Urinary bladder (tissue), 4 donors: ENCODE results near the gene FHOD3. TPM values are rescaled to one million over a fixed set of nuclear protein-coding genes. Genes with fewer than 3 reads are reported as not detected.

Experiments used
- DNase-seq: peaks from one replicate; pipeline ENCODE4 v3.0.0-alpha.2; 2015; ENCODE audit errors: extremely low spot score
- H3K27ac ChIP-seq: one replicate; pipeline ENCODE4 v1.5.1; 2013; ENCODE audit warnings: low read depth, mild to moderate bottlenecking, moderate library complexity
- H3K36me3 ChIP-seq: one replicate; pipeline ENCODE4 v1.6.1; 2013; ENCODE audit warnings: mild to moderate bottlenecking, moderate library complexity; ENCODE audit not compliant: insufficient read depth
- H3K4me1 ChIP-seq: one replicate; pipeline ENCODE4 v1.6.1; 2013; ENCODE audit warnings: mild to moderate bottlenecking, moderate library complexity; ENCODE audit not compliant: insufficient read depth
- H3K4me3 ChIP-seq: one replicate; pipeline ENCODE4 v1.5.1; 2013; ENCODE audit warnings: low read depth, low read length
- WGBS: extraction: QIAGEN DNeasy Blood & Tissue Kit; methylation state at CpG from one replicate; pipeline ENCODE4 v1.1.7; 2013; 5-methylcytosine and 5-hydroxymethylcytosine counted together
- polyA plus RNA-seq: library from polyadenylated mRNA; stranded (reverse); fragments of 200-250 nt; gene quantifications from one replicate; pipeline ENCODE4 v1.2.3, GENCODE V29; 2013
- total RNA-seq: library from RNA; depleted of rRNA; stranded (reverse); fragments of >200 nt; gene quantifications from one replicate; pipeline ENCODE4 v1.2.3, GENCODE V29; 2014
- donor health status: healthy with polysubstance abuse.
- donor health status: healthy.

The FHOD3 gene
- total and polyA plus RNA-seq, 2 donors = 27.2 to 35.4 TPM

- Histone ChIP-seq H3K4me1 (no peaks in the 10 kb centered on the region), H3K27ac (no peak overlapping the region), H3K4me3 (no peak overlapping the region), H3K36me3 (no peaks in the 10 kb centered on the region)
- 80% methylated on average over 7 of the region's 7 CpGs for WGBS
- no peak for DNase-seq
Observed at GRCh38 chr18:36624451-36625167, 327.1 kb downstream of the FHOD3 start.

GRCh38 chr18:36625386-36625785, 327.9 kb downstream of the FHOD3 start:
- no peak overlapping the region for H3K4me3 ChIP-seq
- WGBS = 93% methylated on average over 19 of the region's 19 CpGs
- no peaks in the 10 kb centered on the region for H3K4me1 ChIP-seq
- DNase-seq = no peak
- H3K27ac ChIP-seq = no peak overlapping the region
- H3K36me3 ChIP-seq = no peaks in the 10 kb centered on the region

GRCh38 chr18:36627637-36628036, 330.1 kb downstream of the FHOD3 start:
- no peak overlapping the region for H3K4me3 ChIP-seq

GRCh38 chr18:36628435-36629137, 331.1 kb downstream of the FHOD3 start:
- 18% methylated on average over 2 of the region's 2 CpGs for WGBS
- no peak for DNase-seq
- no peaks in the 10 kb centered on the region for H3K4me1 ChIP-seq
- H3K36me3 ChIP-seq = no peaks in the 10 kb centered on the region
- H3K4me3 ChIP-seq = no peak overlapping the region
- no peak overlapping the region for H3K27ac ChIP-seq

More at GRCh38 chr18:36627637-36628036, 330.1 kb downstream of the FHOD3 start:
- H3K27ac ChIP-seq = no peak overlapping the region
- DNase-seq = no peak
- 95% methylated on average over 6 of the region's 6 CpGs for WGBS
- no peaks in the 10 kb centered on the region for H3K4me1 ChIP-seq
- no peaks in the 10 kb centered on the region for H3K36me3 ChIP-seq

- DNase-seq = no peak
- 63% methylated on average over 4 of the region's 4 CpGs for whole genome bisulfite sequencing
- Histone ChIP-seq H3K27ac (no peak overlapping the region), H3K4me1 (no peaks in the 10 kb centered on the region), H3K4me3 (no peak overlapping the region), H3K36me3 (no peaks in the 10 kb centered on the region)
Observed at GRCh38 chr18:36629138-36629530, 331.6 kb downstream of the FHOD3 start.

GRCh38 chr18:36629836-36630235, 332.3 kb downstream of the FHOD3 start:
- H3K27ac ChIP-seq = no peak overlapping the region
- no peak for DNase-seq
- no peaks in the 10 kb centered on the region for H3K36me3 ChIP-seq
- no peak overlapping the region for H3K4me3 ChIP-seq
- WGBS = 87% methylated on average over 4 of the region's 4 CpGs
- H3K4me1 ChIP-seq = no peaks in the 10 kb centered on the region

- H3K4me3 ChIP-seq = no peak overlapping the region
- no peak overlapping the region for H3K27ac ChIP-seq
- 93% methylated on average over 2 of the region's 2 CpGs for WGBS
Observed at GRCh38 chr18:36630917-36631316, 333.4 kb downstream of the FHOD3 start.

GRCh38 chr18:36633961-36634412, 336.5 kb downstream of the FHOD3 start:
- no peak overlapping the region for H3K27ac ChIP-seq
- H3K4me1 ChIP-seq = no peaks in the 10 kb centered on the region
- 70% methylated on average over 4 of the region's 4 CpGs for WGBS
- H3K4me3 ChIP-seq = no peak overlapping the region
- no peak for DNase-seq
- H3K36me3 ChIP-seq = no peaks in the 10 kb centered on the region

More at GRCh38 chr18:36630917-36631316, 333.4 kb downstream of the FHOD3 start:
- Histone ChIP-seq H3K36me3 (no peaks in the 10 kb centered on the region), H3K4me1 (no peaks in the 10 kb centered on the region)
- no peak for DNase-seq

GRCh38 chr18:36634573-36635216, 337.2 kb downstream of the FHOD3 start:
- no peak for DNase-seq
- no peaks in the 10 kb centered on the region for H3K36me3 ChIP-seq
- no peaks in the 10 kb centered on the region for H3K4me1 ChIP-seq
- no peak overlapping the region for H3K27ac ChIP-seq
- 70% methylated on average over 7 of the region's 7 CpGs for WGBS
- H3K4me3 ChIP-seq = no peak overlapping the region

GRCh38 chr18:36635414-36636096, 338.0 kb downstream of the FHOD3 start:
- Histone ChIP-seq H3K4me1 (no peaks in the 10 kb centered on the region), H3K36me3 (no peaks in the 10 kb centered on the region), H3K4me3 (no peak overlapping the region), H3K27ac (no peak overlapping the region)
- no peak for DNase-seq
- 100% methylated on average over 2 of the region's 2 CpGs for WGBS

- Histone ChIP-seq H3K4me1 (no peaks in the 10 kb centered on the region), H3K4me3 (no peak overlapping the region), H3K27ac (no peak overlapping the region), H3K36me3 (no peaks in the 10 kb centered on the region)
- 47% methylated on average over 2 of the region's 2 CpGs for WGBS
- no peak for DNase-seq
Observed at GRCh38 chr18:36636237-36636817, 338.8 kb downstream of the FHOD3 start.

- Histone ChIP-seq H3K4me3 (no peak overlapping the region), H3K4me1 (no peaks in the 10 kb centered on the region), H3K36me3 (no peaks in the 10 kb centered on the region), H3K27ac (no peak overlapping the region)
- 87% methylated on average over 4 of the region's 4 CpGs for WGBS
- no peak for DNase-seq
Observed at GRCh38 chr18:36638224-36638623, 340.7 kb downstream of the FHOD3 start.
